Urinary bladder (tissue), 2 donors: ENCODE measurements around the gene CFAP107. TPM values are rescaled to one million over a fixed set of nuclear protein-coding genes. Genes with fewer than 3 reads are reported as not detected.

ENCODE experiments used
- polyA plus RNA-seq: library from polyadenylated mRNA; stranded (reverse); fragments of 200-250 nt; gene quantifications from one replicate; pipeline ENCODE4 v1.2.3, GENCODE V29; 2013
- total RNA-seq: library from RNA; depleted of rRNA; stranded (reverse); fragments of >200 nt; gene quantifications from one replicate; pipeline ENCODE4 v1.2.3, GENCODE V29; 2014
- donor health status: healthy.

Gene CFAP107
- total and polyA plus RNA-seq, 2 donors = not detected

Other genes with a start within 250 kb of the CFAP107 start
- 83.2 TPM for gene DHRS3, start 128.0 kb upstream of the CFAP107 start, total RNA-seq
- gene DHRS3, start 128.0 kb upstream of the CFAP107 start, polyA plus RNA-seq = 62.1 TPM
- gene AADACL4, start 102.1 kb upstream of the CFAP107 start, total RNA-seq = 0.37 TPM
- not detected for gene AADACL4, start 102.1 kb upstream of the CFAP107 start, polyA plus RNA-seq
- gene AADACL3, start 30.1 kb upstream of the CFAP107 start, total RNA-seq = not detected
- gene AADACL3, start 30.1 kb upstream of the CFAP107 start, polyA plus RNA-seq = not detected
- not detected for gene PRAMEF12, start 27.5 kb downstream of the CFAP107 start, total RNA-seq
- gene PRAMEF12, start 27.5 kb downstream of the CFAP107 start, polyA plus RNA-seq = not detected
- gene PRAMEF1, start 45.2 kb downstream of the CFAP107 start, total RNA-seq = not detected
- not detected for gene PRAMEF1, start 45.2 kb downstream of the CFAP107 start, polyA plus RNA-seq
- not detected for gene PRAMEF11, start 85.2 kb downstream of the CFAP107 start, total RNA-seq
- gene PRAMEF11, start 85.2 kb downstream of the CFAP107 start, polyA plus RNA-seq = not detected
- gene HNRNPCL1, start 102.5 kb downstream of the CFAP107 start, total RNA-seq = not detected
- not detected for gene HNRNPCL1, start 102.5 kb downstream of the CFAP107 start, polyA plus RNA-seq
- gene PRAMEF2, start 110.9 kb downstream of the CFAP107 start, total RNA-seq = not detected
- gene PRAMEF2, start 110.9 kb downstream of the CFAP107 start, polyA plus RNA-seq = not detected
- gene PRAMEF4, start 140.0 kb downstream of the CFAP107 start, total RNA-seq = not detected
- not detected for gene PRAMEF4, start 140.0 kb downstream of the CFAP107 start, polyA plus RNA-seq
- not detected for gene PRAMEF10, start 152.1 kb downstream of the CFAP107 start, total RNA-seq
- gene PRAMEF10, start 152.1 kb downstream of the CFAP107 start, polyA plus RNA-seq = not detected
- not detected for gene PRAMEF7, start 170.4 kb downstream of the CFAP107 start, total RNA-seq
- gene PRAMEF7, start 170.4 kb downstream of the CFAP107 start, polyA plus RNA-seq = not detected
- gene PRAMEF6, start 201.4 kb downstream of the CFAP107 start, total RNA-seq = not detected
- gene PRAMEF6, start 201.4 kb downstream of the CFAP107 start, polyA plus RNA-seq = not detected